GM15510 (cell line): ENCODE data around the gene TENM4.

ENCODE experiments used
- POLR2A ChIP-seq: IDR thresholded peaks from 3 replicates; pipeline ENCODE4 v1.6.1; 2011; ENCODE audit warnings: borderline replicate concordance; ENCODE audit not compliant: insufficient read length; ENCODE audit errors: extremely low read depth

The TENM4 gene

DNA sequence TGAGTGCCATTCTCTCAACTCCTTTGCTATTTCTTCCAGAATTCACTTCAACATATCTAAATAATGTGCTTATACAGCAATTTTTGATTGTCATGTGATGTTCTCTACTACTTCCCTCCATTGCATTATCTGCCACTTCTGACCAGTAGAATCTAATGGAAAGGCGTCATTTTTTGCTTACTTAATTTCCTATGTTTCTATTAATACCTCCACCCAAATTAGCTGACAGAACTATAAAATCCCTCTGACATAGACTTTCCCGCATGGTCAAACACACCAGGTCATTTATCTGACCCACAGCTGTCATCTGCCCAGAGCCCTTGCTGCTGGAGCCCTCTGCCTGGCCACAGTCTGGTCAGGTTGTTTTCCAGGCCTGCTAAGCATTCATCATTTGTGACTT is 607.6 kb downstream of the TENM4 start:
- no peak for TF ChIP-seq POLR2A

DNA sequence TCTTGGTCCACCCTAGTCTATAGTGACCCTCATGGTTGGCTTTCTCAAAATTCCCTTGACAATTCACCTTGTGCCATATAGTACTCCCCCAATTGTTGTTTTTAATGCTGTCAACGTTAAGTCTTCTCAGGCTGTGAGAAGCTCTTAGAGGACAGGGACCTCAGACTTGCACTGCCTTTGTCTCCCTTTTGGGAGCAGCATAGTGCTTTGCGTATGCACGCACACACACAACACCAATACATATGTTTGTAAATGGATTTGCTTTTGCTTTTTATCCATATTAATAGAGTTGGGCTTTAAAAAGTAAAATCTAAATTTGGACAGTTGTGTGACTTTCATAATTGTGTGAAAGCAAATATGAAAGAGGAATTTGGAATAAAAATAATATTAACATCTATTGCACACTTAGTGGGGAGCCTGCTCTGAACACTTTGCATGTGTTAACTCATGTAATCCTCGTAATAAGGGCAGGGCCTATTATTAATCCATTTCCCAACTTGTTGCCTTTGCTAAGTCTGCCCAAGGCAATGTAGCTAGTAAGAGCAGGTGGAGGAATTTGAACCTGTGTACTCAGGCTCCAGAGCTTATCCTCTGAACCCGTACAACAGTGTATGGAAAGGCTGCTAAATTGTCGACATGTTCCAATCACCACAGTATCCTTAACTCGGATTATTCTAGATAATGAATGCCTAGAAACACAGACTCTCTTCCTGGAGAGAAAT is 608.4 kb downstream of the TENM4 start:
- no peak for TF ChIP-seq POLR2A

GRCh38 chr11:78831571-78831970 is 609.3 kb downstream of the TENM4 start:
- no peak for TF ChIP-seq POLR2A

GRCh38 chr11:78830277-78830819 is 610.5 kb downstream of the TENM4 start:
- TF ChIP-seq POLR2A, result no peak

GRCh38 chr11:78829146-78829545 is 611.7 kb downstream of the TENM4 start:
- no peak for TF ChIP-seq POLR2A

DNA sequence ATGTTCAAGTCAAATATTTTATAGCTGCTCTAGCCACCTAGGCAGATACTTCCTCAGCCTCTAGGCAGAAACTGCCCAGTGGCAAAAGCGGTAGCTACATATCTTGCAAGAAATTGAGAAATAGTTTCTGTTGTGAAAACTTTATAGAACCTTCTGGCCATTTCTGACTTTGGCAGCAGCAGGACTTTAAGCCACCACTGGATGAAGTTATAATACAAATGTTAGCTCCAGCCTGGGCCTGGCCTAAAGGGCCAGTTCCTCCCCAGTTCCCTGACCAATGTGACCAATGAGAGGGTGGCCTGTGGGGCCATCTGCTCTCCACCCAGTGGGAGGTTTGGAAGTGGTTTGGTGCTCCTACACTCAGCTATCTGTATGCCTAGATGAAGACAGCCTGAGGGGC is 612.2 kb downstream of the TENM4 start:
- no peak for TF ChIP-seq POLR2A

DNA sequence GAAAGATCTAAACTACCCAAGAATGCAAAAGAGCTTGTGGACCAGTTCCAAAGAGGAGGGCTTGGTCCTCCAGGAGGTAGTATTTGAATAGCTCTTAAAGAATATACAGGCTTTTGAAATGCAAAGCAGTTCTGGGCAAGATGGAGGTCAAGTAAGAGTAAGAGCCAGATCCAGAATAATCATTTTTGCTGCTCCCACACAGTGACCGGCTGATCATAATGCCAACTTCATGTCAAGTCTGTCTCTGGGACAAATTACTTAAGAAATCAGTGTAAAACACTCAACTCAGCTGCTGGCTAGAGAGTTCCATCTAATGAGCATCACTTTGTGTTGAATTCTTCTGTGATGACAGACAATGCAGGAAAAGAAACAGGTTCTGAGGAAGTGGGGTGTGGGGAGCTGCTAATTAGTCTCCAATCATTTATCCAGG is 615.2 kb downstream of the TENM4 start:
- no peak for TF ChIP-seq POLR2A

DNA sequence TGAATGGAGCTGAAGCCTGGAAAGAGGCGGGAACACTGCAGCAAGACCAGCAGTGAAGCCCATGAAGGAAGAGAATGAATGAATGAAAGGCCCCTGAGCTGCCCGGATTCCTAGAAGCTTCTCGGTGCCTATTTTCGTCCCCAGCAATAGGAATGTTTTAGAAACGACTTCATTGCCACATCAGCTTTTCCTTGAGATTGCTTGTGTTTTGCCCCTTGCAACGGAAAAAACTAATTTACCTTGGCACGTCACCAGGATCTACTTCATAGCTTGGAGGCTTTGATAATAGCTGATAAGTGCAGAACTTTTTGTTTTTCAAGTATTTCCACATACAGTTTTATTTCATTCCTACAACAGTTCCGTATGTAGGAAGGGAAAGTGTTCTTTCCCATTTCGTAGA is 617.2 kb downstream of the TENM4 start:
- no peak for TF ChIP-seq POLR2A

DNA sequence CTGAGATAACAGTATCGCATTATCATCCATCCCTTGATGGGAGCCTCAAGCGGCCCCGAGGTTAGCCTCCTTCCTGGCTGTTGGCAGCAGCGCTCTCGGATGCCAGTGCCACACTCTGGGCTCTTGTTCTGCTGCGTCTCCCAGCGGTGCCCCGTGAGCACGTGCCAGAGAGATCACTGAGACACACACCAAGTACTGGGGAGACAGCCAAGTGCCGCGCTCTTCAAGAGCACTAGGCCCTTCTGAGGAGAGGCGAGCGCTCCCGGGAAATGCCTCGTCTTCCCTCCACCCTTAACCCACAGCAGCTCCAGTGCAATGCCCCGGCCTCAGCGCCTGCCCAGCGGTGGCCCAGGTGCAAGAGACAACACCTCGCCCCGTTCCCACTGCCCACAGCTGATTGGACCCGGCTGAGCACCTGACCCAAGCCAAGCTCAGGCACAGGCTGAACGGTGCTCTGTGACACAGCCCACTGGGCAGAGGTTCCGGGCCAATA is 617.9 kb downstream of the TENM4 start:
- TF ChIP-seq POLR2A, result no peak

DNA sequence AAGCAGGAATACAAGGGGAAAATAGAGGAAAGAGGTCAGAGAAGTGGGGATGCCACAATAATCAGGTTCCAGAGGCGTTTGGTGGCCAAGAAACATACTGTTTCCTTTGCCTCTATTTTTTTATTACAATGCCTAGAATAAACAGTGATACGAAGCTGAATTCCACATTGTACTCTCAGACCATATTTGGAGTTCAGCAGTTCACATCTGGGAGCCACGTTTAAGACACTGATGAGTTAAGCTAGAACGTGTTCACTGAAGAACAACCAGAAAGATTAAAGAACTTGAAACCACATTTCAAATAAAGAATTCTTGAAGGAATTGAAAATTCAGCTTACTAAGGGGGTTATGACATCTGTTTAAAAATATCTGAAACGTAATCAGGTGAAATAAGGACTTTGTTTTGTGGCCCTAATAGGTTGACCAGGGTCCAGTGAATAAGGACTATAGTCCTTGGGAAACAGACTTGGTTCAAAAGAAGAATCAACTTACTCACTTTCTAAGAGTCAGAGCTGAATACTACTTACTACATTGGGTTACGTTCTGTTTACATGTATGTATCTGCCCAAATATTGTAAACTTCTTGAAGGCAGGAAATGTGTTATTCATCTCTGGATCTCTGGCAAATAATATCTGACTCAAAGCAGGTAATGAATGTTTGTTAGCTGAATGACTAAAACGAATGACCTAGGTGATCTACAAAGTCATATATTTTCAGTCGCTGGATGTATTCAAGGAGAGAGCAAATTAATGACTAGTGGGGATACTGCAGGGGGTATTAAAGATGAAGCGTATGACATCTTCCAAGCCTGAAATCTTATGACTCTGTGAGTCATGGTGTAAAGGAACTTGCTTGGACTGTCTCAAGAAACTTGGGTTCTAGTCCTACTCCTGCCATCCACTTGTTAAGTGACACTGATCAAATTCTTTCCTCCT is 619.2 kb downstream of the TENM4 start:
- no peak for TF ChIP-seq POLR2A

- TF ChIP-seq POLR2A, result no peak
Measured at GRCh38 chr11:78820741-78821140, 620.1 kb downstream of the TENM4 start.

DNA sequence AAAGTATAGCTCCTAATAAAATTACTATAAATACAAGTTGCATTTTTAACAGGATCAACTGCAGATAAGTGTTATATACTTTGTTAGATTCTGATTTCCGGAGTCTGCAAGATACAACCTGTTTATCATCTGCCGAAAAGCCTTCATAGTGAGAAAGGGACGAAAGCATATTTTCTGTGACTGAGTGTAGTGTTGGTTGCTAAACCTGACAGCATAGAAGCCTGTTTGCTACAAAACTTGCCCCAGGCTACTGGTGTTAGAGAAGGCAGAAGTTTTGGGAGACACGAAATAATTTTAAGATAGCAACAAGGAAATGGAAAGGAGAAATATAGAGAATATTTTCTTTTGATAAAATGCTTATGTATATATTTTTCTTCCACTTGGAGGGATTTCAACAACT is 622.6 kb downstream of the TENM4 start:
- TF ChIP-seq POLR2A, result no peak

GRCh38 chr11:78815831-78816230 is 625.0 kb downstream of the TENM4 start:
- no peak for TF ChIP-seq POLR2A

DNA sequence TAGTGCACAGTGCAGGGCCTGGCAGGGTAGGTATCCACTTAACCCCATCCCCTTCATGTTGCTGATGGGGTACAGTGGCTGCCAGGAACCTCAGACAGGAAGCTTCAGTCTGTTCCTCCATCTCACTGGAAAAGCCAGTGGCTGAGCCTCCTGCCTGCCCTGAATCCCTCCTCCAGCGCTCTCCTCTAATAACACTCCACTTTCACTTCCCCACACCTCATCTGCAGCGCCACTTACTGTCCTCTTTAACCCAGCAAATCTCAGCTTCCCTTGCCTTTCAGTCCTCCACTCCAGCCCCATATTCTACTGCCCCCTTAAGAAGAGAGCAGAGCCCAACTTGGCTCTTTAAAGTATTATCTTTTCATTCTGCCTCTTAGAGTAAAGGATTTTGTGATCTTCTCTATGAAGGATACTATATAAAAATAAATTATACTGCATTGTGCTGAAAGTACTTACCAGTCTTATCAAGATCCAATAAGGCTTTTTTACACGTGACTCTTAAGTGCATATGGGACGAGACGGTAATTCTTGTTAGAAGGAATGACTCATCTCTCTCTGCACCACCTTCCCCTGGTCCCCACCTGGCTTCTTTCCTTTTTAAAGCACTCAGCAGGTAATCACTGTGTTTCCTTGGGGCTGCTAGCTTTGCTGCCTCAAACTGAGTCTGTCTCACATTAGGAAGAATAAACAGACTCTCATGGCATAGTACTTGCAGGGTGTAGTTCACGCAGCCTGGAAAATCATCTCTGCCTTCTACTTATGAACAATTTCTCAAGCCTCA is 628.1 kb downstream of the TENM4 start:
- no peak for TF ChIP-seq POLR2A
